HUES64 (cell line): ENCODE data around the gene ATXN7L3.

ENCODE experiments used
- H3K27ac ChIP-seq: 2 replicates; pipeline ENCODE4 v1.7.0; 2013; ENCODE audit warnings: low read depth, low read length, inconsistent platforms
- H3K27me3 ChIP-seq: 2 replicates; pipeline ENCODE4 v1.6.1; 2013; ENCODE audit warnings: mild to moderate bottlenecking, low read length; ENCODE audit not compliant: insufficient read depth
- H3K36me3 ChIP-seq: 2 replicates; pipeline ENCODE4 v1.6.1; 2013; ENCODE audit warnings: mild to moderate bottlenecking, low read length; ENCODE audit not compliant: insufficient read depth
- H3K4me1 ChIP-seq: 2 replicates; pipeline ENCODE4 v1.6.1; 2013; ENCODE audit warnings: mild to moderate bottlenecking, low read length, moderate library complexity; ENCODE audit not compliant: insufficient read depth
- H3K4me3 ChIP-seq: 2 replicates; pipeline ENCODE4 v1.5.1; 2013; ENCODE audit warnings: mild to moderate bottlenecking, low read length, moderate library complexity
- H3K9ac ChIP-seq: 2 replicates; pipeline ENCODE4 v1.6.1; 2013; ENCODE audit warnings: mild to moderate bottlenecking, low read depth, low read length
- H3K9me3 ChIP-seq: 2 replicates; pipeline ENCODE4 v1.6.1; 2013; ENCODE audit warnings: low read depth, low read length; ENCODE audit not compliant: insufficient read depth
- WGBS: fragments of 150-250, 120-280 bp; methylation state at CpG from one replicate; pipeline ENCODE4 v1.1.7; 2013; ENCODE audit warnings: missing lambda C conversion rate; 5-methylcytosine and 5-hydroxymethylcytosine counted together

ATXN7L3 gene

GRCh38 chr17:44229090-44229489 is 29.4 kb upstream of the ATXN7L3 start:
- Histone ChIP-seq H3K27me3 (no peaks in the 10 kb centered on the region), H3K9me3 (no peaks in the 10 kb centered on the region), H3K4me3 (no peak overlapping the region), H3K36me3 (no peaks in the 10 kb centered on the region), H3K27ac (no peak overlapping the region), H3K9ac (no peak overlapping the region), H3K4me1 (no peaks in the 10 kb centered on the region)
- 93% methylated on average over 6 of the region's 6 CpGs for WGBS

DNA sequence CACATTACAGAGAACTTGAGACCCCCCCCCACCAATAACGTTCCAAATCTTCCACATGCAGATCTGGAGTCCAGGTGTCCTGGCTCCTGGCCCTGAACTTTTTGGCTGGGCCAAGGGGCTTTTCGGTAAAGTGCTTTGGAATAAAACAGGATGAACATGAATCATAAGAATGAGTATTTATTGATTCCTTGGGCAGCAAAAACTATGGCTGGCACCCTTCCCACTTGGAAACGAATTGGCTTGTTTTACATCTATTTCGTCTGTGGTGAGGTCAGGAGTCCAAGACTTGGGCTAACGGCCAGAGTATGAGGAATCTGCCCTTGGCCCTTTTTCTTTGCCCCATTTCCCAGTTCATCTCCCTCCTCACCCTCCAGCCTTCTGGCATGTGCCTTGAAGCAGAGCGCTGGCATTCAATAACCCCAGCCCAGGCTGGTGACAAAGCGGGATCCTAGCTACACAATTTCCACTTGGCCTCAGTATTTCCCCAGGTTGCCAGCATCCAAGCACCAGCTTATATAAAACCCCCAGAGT is 23.9 kb upstream of the ATXN7L3 start:
- Histone ChIP-seq H3K27ac (no peak overlapping the region), H3K4me1 (peaks cover 7% of the 10 kb centered on the region), H3K4me3 (no peak overlapping the region), H3K9me3 (no peaks in the 10 kb centered on the region), H3K9ac (no peak overlapping the region), H3K27me3 (no peaks in the 10 kb centered on the region; the same call in 1 of the 2 replicates), H3K36me3 (no peaks in the 10 kb centered on the region)
- 87% methylated on average over 7 of the region's 7 CpGs for WGBS

DNA sequence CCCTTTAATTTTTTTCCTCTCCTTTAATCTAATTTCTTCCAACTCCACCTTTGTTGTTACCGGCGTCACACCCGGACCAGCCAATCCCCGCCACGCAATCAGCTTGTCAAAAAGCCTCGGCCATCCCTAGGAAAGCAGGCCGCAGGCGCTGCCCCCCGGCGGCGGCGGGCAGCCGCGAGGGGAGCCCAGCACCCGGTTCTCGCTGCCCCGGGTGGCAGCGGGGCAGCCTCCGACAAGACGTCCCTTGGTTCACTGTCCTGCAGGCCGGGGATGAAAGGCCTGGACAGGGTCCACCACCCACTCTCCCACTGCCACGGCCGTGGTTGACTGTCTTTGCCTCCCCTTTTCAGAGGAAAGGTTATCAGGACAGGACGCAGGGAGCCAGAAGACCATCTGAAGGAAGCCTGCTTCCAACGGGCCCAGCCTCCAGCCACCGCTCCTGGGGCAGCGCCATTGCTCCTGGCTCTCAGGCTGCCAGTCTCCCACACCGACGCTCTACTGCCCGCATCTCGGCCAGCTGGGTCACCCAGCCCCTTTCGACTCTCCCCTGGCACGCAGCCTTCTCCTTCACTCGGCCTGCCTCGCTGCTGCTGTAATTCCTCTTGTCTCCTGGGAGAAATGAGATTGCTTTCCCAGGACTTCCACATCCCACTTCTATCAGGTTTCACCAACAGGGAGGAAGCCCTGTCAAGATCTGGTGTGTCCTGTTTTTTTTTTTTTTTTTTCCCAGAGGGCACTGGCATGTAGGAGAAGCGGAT is 22.6 kb upstream of the ATXN7L3 start:
- H3K4me3 ChIP-seq = peak overlapping the region; percentile 82
- H3K27ac ChIP-seq = no peak overlapping the region
- WGBS = 3% methylated on average over 36 of the region's 36 CpGs
- no peaks in the 10 kb centered on the region; the same call in 1 of the 2 replicates for H3K27me3 ChIP-seq
- no peaks in the 10 kb centered on the region for H3K9me3 ChIP-seq
- peak overlapping the region; percentile 98 for H3K9ac ChIP-seq
- H3K36me3 ChIP-seq = no peaks in the 10 kb centered on the region; the same call in 1 of the 2 replicates
- peaks cover 12% of the 10 kb centered on the region for H3K4me1 ChIP-seq

- Histone ChIP-seq H3K36me3 (peaks cover 5% of the 10 kb centered on the region), H3K4me1 (peaks cover 12% of the 10 kb centered on the region), H3K4me3 (peak overlapping the region; percentile 82), H3K9ac (peak overlapping the region; percentile 98), H3K27me3 (no peaks in the 10 kb centered on the region; the same call in 1 of the 2 replicates), H3K27ac (peak overlapping the region; percentile 28; the same call in 1 of the 2 replicates), H3K9me3 (no peaks in the 10 kb centered on the region)
- 3% methylated on average over 16 of the region's 17 CpGs for WGBS
Measured at GRCh38 chr17:44221862-44222111, 22.1 kb upstream of the ATXN7L3 start.

DNA sequence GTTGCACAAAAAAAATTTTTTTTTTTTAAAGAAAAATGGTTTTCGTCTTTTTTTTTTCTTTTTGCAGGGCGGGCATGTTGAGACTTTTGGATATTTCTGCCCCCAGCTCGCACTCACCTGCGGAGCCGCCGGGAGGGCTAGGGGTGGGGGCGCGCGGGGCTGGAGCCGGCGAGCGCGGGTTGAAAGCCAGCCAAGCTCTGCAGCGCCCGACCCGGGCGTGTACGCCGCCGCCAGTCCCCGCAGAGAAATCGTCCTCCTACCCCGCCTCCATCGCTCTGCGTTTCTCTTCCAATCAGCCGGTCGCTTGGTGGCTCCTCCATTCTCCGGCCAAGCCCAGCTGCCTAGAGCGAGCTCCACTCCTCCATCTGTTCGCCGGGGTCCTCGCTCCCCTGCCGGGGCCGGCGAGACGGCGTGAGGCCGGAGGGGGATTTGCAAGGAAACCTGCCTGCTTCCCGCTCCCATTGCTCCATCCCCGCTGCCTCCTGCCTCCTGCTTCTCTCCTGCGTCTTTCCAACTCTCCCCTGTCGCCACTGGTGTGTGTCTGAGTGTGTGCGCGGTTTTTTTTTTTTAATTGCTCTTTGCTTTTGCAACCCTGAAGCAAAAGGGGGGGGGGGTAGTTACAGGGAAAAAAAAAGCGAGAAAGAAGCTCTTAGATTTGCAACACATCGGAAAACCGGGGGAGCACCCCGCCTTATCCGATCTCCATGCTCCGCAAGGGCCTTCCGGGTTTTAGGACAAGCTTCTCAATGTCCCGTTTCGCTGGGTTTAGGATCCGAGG is 21.6 kb upstream of the ATXN7L3 start:
- H3K36me3 ChIP-seq = peaks cover 10% of the 10 kb centered on the region
- WGBS = under 1% methylated on average over 52 of the region's 54 CpGs
- peaks cover 12% of the 10 kb centered on the region for H3K4me1 ChIP-seq
- H3K9ac ChIP-seq = peak overlapping the region; percentile 98
- H3K9me3 ChIP-seq = no peaks in the 10 kb centered on the region
- H3K27me3 ChIP-seq = no peaks in the 10 kb centered on the region; the same call in 1 of the 2 replicates
- peak overlapping the region; percentile 70 for H3K27ac ChIP-seq
- H3K4me3 ChIP-seq = peak overlapping the region; percentile 82

- Histone ChIP-seq H3K4me1 (peaks cover 12% of the 10 kb centered on the region), H3K36me3 (peaks cover 18% of the 10 kb centered on the region), H3K9ac (peak overlapping the region; percentile 98), H3K27ac (peak overlapping the region; percentile 97), H3K9me3 (no peaks in the 10 kb centered on the region), H3K27me3 (no peaks in the 10 kb centered on the region; the same call in 1 of the 2 replicates), H3K4me3 (peak overlapping the region; percentile 82)
- WGBS = under 1% methylated on average over 104 of the region's 108 CpGs
Measured at GRCh38 chr17:44220213-44221083, 20.8 kb upstream of the ATXN7L3 start.

DNA sequence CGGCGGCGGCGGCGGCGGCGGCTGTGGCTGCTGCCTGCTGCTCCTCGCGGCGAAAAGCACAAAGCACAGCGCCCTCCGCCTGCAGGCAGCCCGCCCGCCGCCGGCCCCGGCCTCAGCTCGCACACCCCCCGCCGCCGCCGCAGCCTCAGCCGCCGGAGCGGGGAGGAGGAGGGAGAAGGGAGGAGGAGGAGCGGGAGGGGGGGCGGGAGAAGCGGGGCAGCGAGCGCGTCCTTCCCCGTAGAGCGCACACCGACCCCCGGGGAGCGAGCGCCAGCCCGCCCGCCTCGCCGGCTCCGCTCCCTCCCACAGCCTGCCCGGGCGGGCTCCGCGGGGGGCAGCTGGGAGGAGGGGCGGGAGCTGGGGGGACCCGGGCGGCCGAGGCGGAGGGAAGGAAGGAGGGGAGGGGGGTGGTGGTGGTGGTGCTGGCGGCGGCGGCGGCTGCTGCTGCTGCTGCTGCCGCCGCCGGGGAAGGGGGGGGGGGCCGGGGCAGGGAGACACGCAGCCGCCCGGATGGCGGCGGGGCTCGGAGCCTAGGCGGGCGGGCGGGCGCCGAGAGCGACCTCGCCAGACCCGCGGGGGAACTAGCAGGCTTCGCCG is 20.0 kb upstream of the ATXN7L3 start, which contains the start of gene UBTF:
Gene UBTF (minus strand): TSS at position 60 of the 597 bp plus-strand sequence. CDS start 1,446 bp downstream, outside the sequence.
- Histone ChIP-seq H3K9me3 (no peaks in the 10 kb centered on the region), H3K27ac (peak within 1 kb of the TSS; percentile 97), H3K4me3 (peak within 1 kb of the TSS; percentile 82), H3K9ac (peak within 1 kb of the TSS; percentile 98), H3K4me1 (peaks cover 12% of the 10 kb centered on the region), H3K27me3 (no peaks in the 10 kb centered on the region; the same call in 1 of the 2 replicates), H3K36me3 (peaks cover 26% of the 10 kb centered on the region)
- under 1% methylated on average over 55 of the region's 76 CpGs for WGBS

DNA sequence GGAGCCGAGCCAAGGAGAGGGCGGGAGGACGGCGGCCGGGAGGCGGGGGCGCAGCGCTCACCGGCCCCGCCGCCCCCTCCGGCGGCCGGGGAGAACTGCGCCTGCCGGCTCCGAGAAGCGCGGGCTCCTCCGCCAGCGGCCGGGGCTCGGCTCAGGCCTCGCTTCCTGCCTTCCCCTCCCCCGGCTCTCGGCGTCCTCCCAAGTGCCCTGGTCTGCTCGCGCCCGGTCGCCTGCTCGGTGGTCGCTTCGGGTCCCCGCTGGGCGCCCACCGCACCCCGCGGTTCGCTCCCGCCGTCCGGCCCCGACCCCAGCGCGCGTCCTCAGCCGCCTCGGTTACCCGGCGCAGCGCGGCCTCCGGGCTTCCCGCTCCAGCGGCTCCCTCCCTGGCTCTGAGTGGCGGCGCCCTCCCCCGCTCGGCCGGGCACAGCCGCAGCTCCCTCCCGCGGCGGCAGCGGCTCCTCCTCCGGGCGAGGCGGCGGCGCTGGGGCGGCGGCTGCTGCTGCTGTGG is 19.5 kb upstream of the ATXN7L3 start:
- peak overlapping the region; percentile 98 for H3K9ac ChIP-seq
- peaks cover 12% of the 10 kb centered on the region for H3K4me1 ChIP-seq
- peak overlapping the region; percentile 97 for H3K27ac ChIP-seq
- H3K36me3 ChIP-seq = peaks cover 31% of the 10 kb centered on the region
- WGBS = under 1% methylated on average over 73 of the region's 73 CpGs
- peak overlapping the region; percentile 82 for H3K4me3 ChIP-seq
- no peaks in the 10 kb centered on the region; the same call in 1 of the 2 replicates for H3K27me3 ChIP-seq
- H3K9me3 ChIP-seq = no peaks in the 10 kb centered on the region

DNA sequence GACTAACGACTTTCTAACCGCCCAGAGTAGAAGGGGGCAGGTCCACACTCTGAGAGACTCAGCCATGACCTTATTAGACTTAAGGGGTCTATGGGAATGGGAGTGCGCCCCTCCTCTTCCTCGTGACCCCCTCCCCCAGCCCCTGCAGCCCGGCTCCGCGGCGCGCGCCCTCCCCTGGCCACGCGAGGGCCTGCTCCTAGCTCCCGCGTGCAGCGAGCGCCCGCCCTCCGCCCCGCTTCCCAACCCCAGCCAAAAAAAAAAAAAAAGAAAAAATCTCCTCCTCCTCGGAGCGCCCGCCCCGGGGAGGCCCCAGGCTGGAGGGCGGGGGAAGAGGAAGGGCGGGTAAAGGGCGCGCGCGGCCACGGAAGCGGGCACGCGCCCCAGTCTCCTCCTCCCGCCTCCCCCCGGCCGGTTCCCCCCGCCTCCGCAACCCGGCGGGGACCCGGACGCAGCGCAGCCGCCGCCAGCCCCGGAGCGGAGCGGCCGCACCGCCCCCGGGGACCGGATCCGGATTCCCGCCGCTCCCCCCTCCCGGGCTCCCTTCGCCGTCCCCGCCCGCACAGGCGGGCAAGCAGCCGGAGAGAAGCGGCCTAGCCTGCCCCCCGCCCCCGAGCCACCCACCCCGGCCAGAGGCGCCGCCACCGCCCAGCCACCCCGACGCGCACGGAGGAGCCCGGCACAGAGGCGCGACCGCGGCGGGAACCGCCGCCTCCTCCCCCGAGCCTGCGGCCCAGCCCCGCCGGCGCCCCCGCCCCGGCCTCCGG is 18.8 kb upstream of the ATXN7L3 start:
- H3K27ac ChIP-seq = peak overlapping the region; percentile 97
- under 1% methylated on average over 69 of the region's 89 CpGs for WGBS
- no peaks in the 10 kb centered on the region for H3K9me3 ChIP-seq
- H3K36me3 ChIP-seq = peaks cover 38% of the 10 kb centered on the region
- H3K27me3 ChIP-seq = no peaks in the 10 kb centered on the region; the same call in 1 of the 2 replicates
- H3K9ac ChIP-seq = peak overlapping the region; percentile 98
- H3K4me1 ChIP-seq = peaks cover 12% of the 10 kb centered on the region
- peak overlapping the region; percentile 82 for H3K4me3 ChIP-seq
